Hepatocyte (in vitro differentiated cells): Measurements from ENCODE around the gene FBXW11.

ENCODE experiments used
- CTCF ChIP-seq: fragments of 200-600 bp; sonication (generic); IDR thresholded peaks from 2 replicates; pipeline ENCODE4 v1.5.1; 2016; ENCODE audit warnings: antibody characterized with exemption, mild to moderate bottlenecking; ENCODE audit not compliant: poor library complexity
- EZH2 ChIP-seq: fragments of 200-600 bp; sonication (generic); IDR thresholded peaks from 2 replicates; pipeline ENCODE4 v1.6.1; 2016; ENCODE audit warnings: antibody characterized with exemption, mild to moderate bottlenecking, borderline replicate concordance
- EZH2phosphoT487 ChIP-seq: fragments of 200-600 bp; sonication (generic); IDR thresholded peaks from one replicate; pipeline ENCODE4 v1.6.1; 2018; ENCODE audit warnings: antibody characterized with exemption, mild to moderate bottlenecking, low read depth, moderate library complexity; ENCODE audit not compliant: unreplicated experiment, severe bottlenecking

GRCh38 chr5:171841984-171842776 is 164.3 kb downstream of the FBXW11 start:
- TF ChIP-seq CTCF (no peak), EZH2 (no peak), EZH2phosphoT487 (no peak)
